Left renal pelvis (tissue), 4 donors: ENCODE measurements around the gene PKP3. TPM values are rescaled to one million over a fixed set of nuclear protein-coding genes. Genes with fewer than 3 reads are reported as not detected.

Source experiments
- DNase-seq, 4 donors: peaks; one replicate each; pipeline ENCODE4 v3.0.0-alpha.2; 2013; ENCODE audit warnings: low read depth in 4 of 4, low spot score in 3 of 4
- polyA plus RNA-seq, 4 donors: library from polyadenylated mRNA; unstranded; fragments of 120-200 nt; gene quantifications; one replicate each; pipeline ENCODE4 v1.2.1, GENCODE V29; 2013; ENCODE audit not compliant: insufficient read length in 4 of 4

The PKP3 gene
- polyA plus RNA-seq, 4 donors, result 0.38 to 9.1 (median 4.9) TPM

GRCh38 chr11:441043-441417, 47.0 kb downstream of the PKP3 start:
- DNase-seq, result no peak

- DNase-seq, result no peak
Observed at GRCh38 chr11:441418-442274, 47.6 kb downstream of the PKP3 start, which contains the start of gene ANO9. TSS of gene ANO9 (minus strand) at chr11:442011. CDS start at chr11:441926, 85 bp downstream.

GRCh38 chr11:442611-443081, 48.6 kb downstream of the PKP3 start:
- no peak for DNase-seq

GRCh38 chr11:443542-444199, 49.7 kb downstream of the PKP3 start:
- no peak for DNase-seq

- DNase-seq, result no peak
Observed at GRCh38 chr11:444396-445144, 50.6 kb downstream of the PKP3 start.

- DNase-seq, result no peak
Observed at GRCh38 chr11:445765-446588, 52.0 kb downstream of the PKP3 start.

GRCh38 chr11:446891-447290, 52.9 kb downstream of the PKP3 start:
- DNase-seq, result no peak

- DNase-seq, result peak; percentile 80 to 87 (median 82)
Observed at GRCh38 chr11:447923-448731, 54.1 kb downstream of the PKP3 start.

GRCh38 chr11:449889-450808, 56.1 kb downstream of the PKP3 start, which contains the start of gene PTDSS2:
TSS of gene PTDSS2 (plus strand) at chr11:450279. CDS start at chr11:450456, 177 bp downstream.
- DNase-seq, result peak; percentile 86 to 92 (median 90)

GRCh38 chr11:450809-451451, 56.9 kb downstream of the PKP3 start:
- DNase-seq, result no peak

GRCh38 chr11:451738-452137, 57.7 kb downstream of the PKP3 start:
- DNase-seq, result no peak

- DNase-seq, result no peak
Observed at GRCh38 chr11:452203-452744, 58.3 kb downstream of the PKP3 start.

GRCh38 chr11:452916-453527, 59.0 kb downstream of the PKP3 start:
- no peak for DNase-seq

- no peak for DNase-seq
Observed at GRCh38 chr11:453564-453963, 59.6 kb downstream of the PKP3 start.

- DNase-seq, result no peak
Observed at GRCh38 chr11:454043-454442, 60.0 kb downstream of the PKP3 start.
